Right atrium auricular region (tissue), 2 donors: ENCODE measurements around the gene AGAP1. TPM values are rescaled to one million over a fixed set of nuclear protein-coding genes. Genes with fewer than 3 reads are reported as not detected.
A peak's percentile ranks its signal among the peaks of the same experiment; 100 is the strongest.

Experiments used
- DNase-seq: peaks from one replicate; pipeline ENCODE4 v3.0.0-alpha.2; 2019; ENCODE audit warnings: low spot score
- H3K27ac ChIP-seq, 2 donors: fragments of 200-600 bp; sonication (generic); 1 replicate in 1 of 2; 2 replicates in 1 of 2; pipeline ENCODE4 v1.5.1; 2016 to 2019
- H3K27me3 ChIP-seq, 2 donors: fragments of 200-600 bp; sonication (generic); one replicate each; pipeline versions ENCODE4 v1.5.1 to v1.6.0; 2017 to 2019
- H3K36me3 ChIP-seq: fragments of 200-600 bp; sonication (generic); one replicate; pipeline ENCODE4 v1.5.1; 2016
- H3K4me1 ChIP-seq, 2 donors: fragments of 200-600 bp; sonication (generic); one replicate each; pipeline versions ENCODE4 v1.5.1 to v1.6.0; 2017 to 2019
- H3K4me3 ChIP-seq, 2 donors: fragments of 200-600 bp; sonication (generic); 1 replicate in 1 of 2; 2 replicates in 1 of 2; pipeline ENCODE4 v1.5.1; 2017 to 2019; ENCODE audit warnings: mild to moderate bottlenecking in 1 of 2, moderate library complexity in 1 of 2
- H3K9me3 ChIP-seq, 2 donors: fragments of 200-600 bp; sonication (generic); one replicate each; pipeline ENCODE4 v1.5.1; 2019
- total RNA-seq, 2 donors: library from RNA; depleted of rRNA; stranded (reverse); fragments of >200 nt; gene quantifications; one replicate each; pipeline ENCODE4 v1.1.0, GENCODE V29; 2016
- TF ChIP-seq, protein P1 (sequence below), 2 donors: fragments of 200-600 bp; sonication (generic); IDR thresholded peaks; one replicate each; pipeline ENCODE4 v1.5.1; 2019; ENCODE audit warnings: antibody characterized with exemption in 2 of 2

AGAP1 gene
- total RNA-seq, 2 donors from 2014 or later, result 11.6 to 17.2 TPM

DNA sequence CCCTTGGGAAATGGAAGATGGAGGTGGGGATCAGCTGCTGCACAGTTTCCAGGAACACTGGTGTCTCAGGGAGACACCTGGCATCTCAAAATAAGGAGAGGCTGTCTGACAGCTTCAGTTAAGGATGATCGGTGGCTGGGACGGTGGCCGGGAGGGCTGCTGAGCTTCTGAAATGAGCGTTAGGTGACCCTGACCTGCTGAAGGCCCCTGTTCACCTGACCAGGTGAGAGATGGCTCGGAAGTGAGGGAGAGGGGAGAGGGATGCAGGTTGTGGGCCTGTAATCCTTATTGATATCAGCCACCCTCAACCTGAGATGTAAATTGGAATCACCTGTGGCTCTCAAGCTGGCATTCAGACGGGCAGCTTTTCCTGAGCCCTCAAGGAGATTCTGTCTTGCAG, 99.0 kb downstream of the AGAP1 start:
- TF ChIP-seq, protein P1, sequence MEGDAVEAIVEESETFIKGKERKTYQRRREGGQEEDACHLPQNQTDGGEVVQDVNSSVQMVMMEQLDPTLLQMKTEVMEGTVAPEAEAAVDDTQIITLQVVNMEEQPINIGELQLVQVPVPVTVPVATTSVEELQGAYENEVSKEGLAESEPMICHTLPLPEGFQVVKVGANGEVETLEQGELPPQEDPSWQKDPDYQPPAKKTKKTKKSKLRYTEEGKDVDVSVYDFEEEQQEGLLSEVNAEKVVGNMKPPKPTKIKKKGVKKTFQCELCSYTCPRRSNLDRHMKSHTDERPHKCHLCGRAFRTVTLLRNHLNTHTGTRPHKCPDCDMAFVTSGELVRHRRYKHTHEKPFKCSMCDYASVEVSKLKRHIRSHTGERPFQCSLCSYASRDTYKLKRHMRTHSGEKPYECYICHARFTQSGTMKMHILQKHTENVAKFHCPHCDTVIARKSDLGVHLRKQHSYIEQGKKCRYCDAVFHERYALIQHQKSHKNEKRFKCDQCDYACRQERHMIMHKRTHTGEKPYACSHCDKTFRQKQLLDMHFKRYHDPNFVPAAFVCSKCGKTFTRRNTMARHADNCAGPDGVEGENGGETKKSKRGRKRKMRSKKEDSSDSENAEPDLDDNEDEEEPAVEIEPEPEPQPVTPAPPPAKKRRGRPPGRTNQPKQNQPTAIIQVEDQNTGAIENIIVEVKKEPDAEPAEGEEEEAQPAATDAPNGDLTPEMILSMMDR (IDR thresholded peaks at IDR 0.05), result no peak
- Histone ChIP-seq H3K4me3 (no peak overlapping the region), H3K36me3 (no peaks in the 10 kb centered on the region), H3K27ac (no peak overlapping the region), H3K9me3 (no peaks in the 10 kb centered on the region), H3K27me3 (no peaks in the 10 kb centered on the region), H3K4me1 (peaks cover 0 to 5% of the 10 kb centered on the region in 2 donors)
- no peak for DNase-seq

DNA sequence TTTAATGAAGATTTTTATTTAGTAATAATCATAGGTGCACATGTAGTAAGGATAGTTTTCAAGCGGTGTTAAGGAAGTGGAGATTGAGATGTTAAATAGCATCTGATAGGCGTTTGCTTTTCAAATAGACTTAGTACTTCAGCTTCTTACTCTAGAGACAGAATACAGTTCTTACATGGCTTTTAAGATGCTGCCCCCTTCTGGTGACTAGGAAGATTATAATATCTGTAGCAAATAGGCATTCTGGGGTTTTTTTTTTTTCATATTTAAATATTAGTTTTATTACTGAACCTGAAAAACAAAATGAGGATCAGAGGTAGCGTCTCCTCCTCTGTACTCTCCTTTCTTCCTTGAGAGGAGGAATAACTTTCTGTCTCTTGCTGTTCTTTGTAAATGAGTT, 100.2 kb downstream of the AGAP1 start:
- Histone ChIP-seq H3K4me3 (no peak overlapping the region), H3K4me1 (peaks cover 0 to 5% of the 10 kb centered on the region in 2 donors), H3K9me3 (no peaks in the 10 kb centered on the region), H3K27ac (no peak overlapping the region), H3K36me3 (no peaks in the 10 kb centered on the region), H3K27me3 (no peaks in the 10 kb centered on the region)
- no peak for DNase-seq
- TF ChIP-seq, protein P1 (IDR thresholded peaks at IDR 0.05), result peak; percentile 59 to 82

- Histone ChIP-seq H3K27ac (no peak overlapping the region), H3K9me3 (no peaks in the 10 kb centered on the region), H3K4me3 (no peak overlapping the region), H3K4me1 (peaks cover 0 to 5% of the 10 kb centered on the region in 2 donors), H3K36me3 (no peaks in the 10 kb centered on the region), H3K27me3 (no peaks in the 10 kb centered on the region)
- TF ChIP-seq, protein P1 (IDR thresholded peaks at IDR 0.05), result no peak
- no peak for DNase-seq
Observed at GRCh38 chr2:235594964-235595363, 101.1 kb downstream of the AGAP1 start.

GRCh38 chr2:235595422-235596010, 101.7 kb downstream of the AGAP1 start:
- Histone ChIP-seq H3K27me3 (no peaks in the 10 kb centered on the region), H3K9me3 (no peaks in the 10 kb centered on the region), H3K4me1 (peaks cover 0 to 5% of the 10 kb centered on the region in 2 donors), H3K36me3 (no peaks in the 10 kb centered on the region), H3K4me3 (no peak overlapping the region), H3K27ac (no peak overlapping the region)
- DNase-seq, result peak; percentile 88
- TF ChIP-seq, protein P1 (IDR thresholded peaks at IDR 0.05), result peak; percentile 69 to 90

DNA sequence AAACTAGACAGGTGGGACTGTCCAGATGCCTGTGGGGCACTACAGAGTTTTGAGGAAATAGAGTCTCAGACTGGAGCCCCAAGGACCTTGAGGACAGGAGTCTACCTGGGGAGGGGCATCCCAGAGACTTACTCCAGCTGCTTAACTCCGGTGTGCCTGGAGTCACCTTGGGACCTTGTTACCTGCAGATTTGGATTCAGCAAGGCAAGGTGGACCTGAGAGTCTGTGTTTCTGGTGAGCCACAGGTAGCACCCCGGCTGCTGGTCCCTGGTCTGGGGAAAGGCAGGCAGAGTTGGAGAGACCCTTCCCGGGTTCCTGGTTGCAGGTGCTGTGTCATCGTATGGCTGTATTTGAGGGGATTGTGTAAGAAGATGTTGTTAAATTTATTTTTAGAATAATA, 102.4 kb downstream of the AGAP1 start:
- Histone ChIP-seq H3K36me3 (no peaks in the 10 kb centered on the region), H3K9me3 (no peaks in the 10 kb centered on the region), H3K4me3 (no peak overlapping the region), H3K4me1 (peaks cover 0 to 5% of the 10 kb centered on the region in 2 donors), H3K27ac (no peak overlapping the region), H3K27me3 (no peaks in the 10 kb centered on the region)
- TF ChIP-seq, protein P1 (IDR thresholded peaks at IDR 0.05), result no peak
- DNase-seq, result no peak

GRCh38 chr2:235597081-235597615, 103.3 kb downstream of the AGAP1 start:
- Histone ChIP-seq H3K27ac (no peak overlapping the region), H3K4me1 (peaks cover 0 to 5% of the 10 kb centered on the region in 2 donors), H3K27me3 (no peaks in the 10 kb centered on the region), H3K4me3 (no peak overlapping the region), H3K9me3 (no peaks in the 10 kb centered on the region), H3K36me3 (no peaks in the 10 kb centered on the region)
- no peak for DNase-seq
- TF ChIP-seq, protein P1 (IDR thresholded peaks at IDR 0.05), result no peak
